DND-41 (cell line): ENCODE results near the gene MIA2.
"Not testable (repeated sequence)": the region's sequence is repeated elsewhere in the genome, so short reads cannot be mapped to it uniquely, and the experiment has no call there.

Experiments used
- ATAC-seq: fragments of 200-7000 bp; cut with Tn5 transposase; 3 replicates; pipeline ENCODE4 v1.9.1; 2021; ENCODE audit warnings: low read depth; ENCODE audit not compliant: insufficient read depth
- DNase-seq: peaks from one replicate; pipeline ENCODE4 v3.0.0-alpha.2; 2020
- H2AFZ ChIP-seq: 2 replicates; pipeline ENCODE4 v1.6.0; 2012; ENCODE audit warnings: low read depth, low read length
- H3K27ac ChIP-seq: 2 replicates; pipeline ENCODE4 v1.5.1; 2012; ENCODE audit warnings: low read length, inconsistent platforms
- H3K27me3 ChIP-seq: fragments of 200-600 bp; sonication (generic); 2 replicates; pipeline ENCODE4 v1.6.0; 2012; ENCODE audit warnings: low read length, mild to moderate bottlenecking, inconsistent platforms; ENCODE audit not compliant: insufficient read depth, poor library complexity
- H3K36me3 ChIP-seq: 2 replicates; pipeline ENCODE4 v1.5.1; 2012; ENCODE audit warnings: low read length, inconsistent platforms; ENCODE audit not compliant: insufficient read depth
- H3K4me1 ChIP-seq: 2 replicates; pipeline ENCODE4 v1.5.1; 2012; ENCODE audit warnings: mild to moderate bottlenecking, low read length; ENCODE audit not compliant: insufficient read depth
- H3K4me2 ChIP-seq: 2 replicates; pipeline ENCODE4 v1.6.0; 2012; ENCODE audit warnings: mild to moderate bottlenecking, moderate library complexity, low read length, inconsistent platforms; ENCODE audit not compliant: insufficient read depth
- H3K4me3 ChIP-seq, 2 experiments: fragments of 200-600 bp in 1 of 2; shearing (Covaris generic) in 1 of 2; 2 replicates each; pipeline ENCODE4 v1.5.1; 2012 to 2016; ENCODE audit warnings: inconsistent platforms in 2 of 2, low read length in 2 of 2, mild to moderate bottlenecking in 2 of 2, low read depth in 1 of 2, moderate library complexity in 1 of 2
- H3K79me2 ChIP-seq: 2 replicates; pipeline ENCODE4 v1.6.0; 2012; ENCODE audit warnings: low read length, inconsistent platforms; ENCODE audit not compliant: insufficient read depth
- H3K9ac ChIP-seq: 2 replicates; pipeline ENCODE4 v1.6.0; 2012; ENCODE audit warnings: low read depth, mild to moderate bottlenecking, inconsistent platforms, low read length, moderate library complexity
- H3K9me3 ChIP-seq: 2 replicates; pipeline ENCODE4 v1.5.1; 2012; ENCODE audit warnings: low read length, moderate library complexity, mild to moderate bottlenecking, inconsistent platforms; ENCODE audit not compliant: insufficient read depth, severe bottlenecking
- H4K20me1 ChIP-seq: 2 replicates; pipeline ENCODE4 v1.6.0; 2012; ENCODE audit warnings: low read length; ENCODE audit not compliant: insufficient read depth
- EZH2 ChIP-seq: IDR thresholded peaks from 3 replicates; pipeline ENCODE4 v1.6.1; 2012; ENCODE audit warnings: borderline replicate concordance, low read depth, mild to moderate bottlenecking, moderate library complexity, low read length, inconsistent platforms; ENCODE audit not compliant: severe bottlenecking
- TF ChIP-seq, protein P1 (sequence below): IDR thresholded peaks from 2 replicates; pipeline ENCODE4 v1.5.1; 2012; ENCODE audit warnings: borderline replicate concordance, low read length, moderate library complexity, mild to moderate bottlenecking; ENCODE audit not compliant: poor library complexity, severe bottlenecking; ENCODE audit errors: extremely low read depth

MIA2 gene

DNA sequence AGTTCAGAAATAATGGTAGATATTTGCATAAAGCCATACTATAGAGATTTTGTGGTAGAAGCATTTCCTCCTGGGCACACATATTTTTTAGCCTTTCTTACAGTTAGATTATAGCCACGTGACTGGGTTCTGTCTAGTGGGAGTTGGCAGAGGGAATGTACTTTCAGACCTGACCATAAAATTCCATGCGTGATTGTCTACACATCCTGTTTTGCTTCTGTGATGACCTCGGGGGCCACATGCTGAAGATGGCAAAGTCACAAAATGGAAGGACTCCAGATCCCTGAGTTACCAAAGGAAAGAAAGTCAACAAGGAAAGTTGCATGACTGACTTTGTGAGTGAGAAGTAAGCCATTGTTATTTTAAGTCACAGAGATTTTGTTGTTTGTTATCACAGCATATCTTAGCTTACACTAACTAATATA, 14.6 kb upstream of the MIA2 start:
- Histone ChIP-seq H3K27ac (no peak overlapping the region), H3K4me2 (no peak overlapping the region), H3K4me1 (no peaks in the 10 kb centered on the region), H4K20me1 (no peaks in the 10 kb centered on the region), H3K9me3 (no peaks in the 10 kb centered on the region), H3K4me3 (no peak overlapping the region), H2AFZ (no peak overlapping the region), H3K36me3 (no peaks in the 10 kb centered on the region), H3K9ac (no peak overlapping the region), H3K27me3 (no peaks in the 10 kb centered on the region), H3K79me2 (no peaks in the 10 kb centered on the region)
- ATAC-seq = no peak
- TF ChIP-seq, protein P1, sequence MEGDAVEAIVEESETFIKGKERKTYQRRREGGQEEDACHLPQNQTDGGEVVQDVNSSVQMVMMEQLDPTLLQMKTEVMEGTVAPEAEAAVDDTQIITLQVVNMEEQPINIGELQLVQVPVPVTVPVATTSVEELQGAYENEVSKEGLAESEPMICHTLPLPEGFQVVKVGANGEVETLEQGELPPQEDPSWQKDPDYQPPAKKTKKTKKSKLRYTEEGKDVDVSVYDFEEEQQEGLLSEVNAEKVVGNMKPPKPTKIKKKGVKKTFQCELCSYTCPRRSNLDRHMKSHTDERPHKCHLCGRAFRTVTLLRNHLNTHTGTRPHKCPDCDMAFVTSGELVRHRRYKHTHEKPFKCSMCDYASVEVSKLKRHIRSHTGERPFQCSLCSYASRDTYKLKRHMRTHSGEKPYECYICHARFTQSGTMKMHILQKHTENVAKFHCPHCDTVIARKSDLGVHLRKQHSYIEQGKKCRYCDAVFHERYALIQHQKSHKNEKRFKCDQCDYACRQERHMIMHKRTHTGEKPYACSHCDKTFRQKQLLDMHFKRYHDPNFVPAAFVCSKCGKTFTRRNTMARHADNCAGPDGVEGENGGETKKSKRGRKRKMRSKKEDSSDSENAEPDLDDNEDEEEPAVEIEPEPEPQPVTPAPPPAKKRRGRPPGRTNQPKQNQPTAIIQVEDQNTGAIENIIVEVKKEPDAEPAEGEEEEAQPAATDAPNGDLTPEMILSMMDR = no peak
- TF ChIP-seq EZH2 = no peak
- DNase-seq = no peak

DNA sequence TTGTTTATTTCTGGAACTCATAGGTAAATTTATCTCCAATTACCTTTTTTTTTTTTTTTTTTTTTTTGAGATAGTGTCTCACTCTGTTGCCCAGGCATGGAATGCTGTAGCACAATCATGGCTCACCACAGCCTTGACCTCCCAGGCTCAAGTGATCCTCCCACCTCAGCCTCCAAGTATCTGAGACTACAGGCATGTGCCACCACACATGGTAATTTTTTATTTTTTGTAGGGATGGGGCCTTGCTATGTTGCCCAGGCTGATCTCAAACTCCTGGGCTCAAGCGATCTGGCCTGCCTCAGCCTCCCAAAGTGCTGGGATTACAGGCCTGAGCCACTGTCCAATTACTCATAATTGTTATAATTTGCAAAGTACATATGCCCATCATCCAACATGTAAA, 13.2 kb upstream of the MIA2 start:
- H2AFZ ChIP-seq, H3K27me3 ChIP-seq, H3K79me2 ChIP-seq, H3K4me1 ChIP-seq, H3K9me3 ChIP-seq, H3K4me3 ChIP-seq, H3K4me2 ChIP-seq, H3K27ac ChIP-seq, ATAC-seq, H4K20me1 ChIP-seq, H3K36me3 ChIP-seq, H3K9ac ChIP-seq, DNase-seq: not testable (repeated sequence)

DNA sequence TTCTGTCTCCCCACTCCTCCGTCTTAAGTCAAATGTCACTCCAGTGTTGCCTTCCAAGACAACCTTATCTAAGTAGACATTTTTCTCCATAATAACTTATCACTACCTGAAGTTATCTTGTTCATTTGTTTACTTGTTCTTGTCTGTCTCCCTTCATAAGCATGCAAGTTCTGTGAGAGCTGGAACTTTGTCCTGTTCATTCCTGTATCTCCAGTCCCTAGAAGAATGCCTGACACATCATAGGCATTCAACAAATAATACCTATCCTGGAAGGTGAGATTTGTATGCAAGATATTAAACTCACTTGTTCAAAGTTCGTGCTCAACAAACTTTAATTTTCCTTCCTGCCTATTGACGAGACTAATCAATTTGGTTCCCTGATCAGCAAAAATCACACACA, 5.7 kb upstream of the MIA2 start:
- Histone ChIP-seq H3K79me2 (no peaks in the 10 kb centered on the region), H3K27ac (no peak overlapping the region), H2AFZ (no peak overlapping the region), H3K4me3 (no peak overlapping the region), H3K4me1 (no peaks in the 10 kb centered on the region), H3K9ac (no peak overlapping the region), H3K4me2 (no peak overlapping the region), H3K9me3 (no peaks in the 10 kb centered on the region), H4K20me1 (no peaks in the 10 kb centered on the region), H3K36me3 (no peaks in the 10 kb centered on the region), H3K27me3 (no peaks in the 10 kb centered on the region)
- ATAC-seq (no peak), DNase-seq (no peak)
- TF ChIP-seq EZH2 = no peak
- TF ChIP-seq, protein P1 = no peak

DNA sequence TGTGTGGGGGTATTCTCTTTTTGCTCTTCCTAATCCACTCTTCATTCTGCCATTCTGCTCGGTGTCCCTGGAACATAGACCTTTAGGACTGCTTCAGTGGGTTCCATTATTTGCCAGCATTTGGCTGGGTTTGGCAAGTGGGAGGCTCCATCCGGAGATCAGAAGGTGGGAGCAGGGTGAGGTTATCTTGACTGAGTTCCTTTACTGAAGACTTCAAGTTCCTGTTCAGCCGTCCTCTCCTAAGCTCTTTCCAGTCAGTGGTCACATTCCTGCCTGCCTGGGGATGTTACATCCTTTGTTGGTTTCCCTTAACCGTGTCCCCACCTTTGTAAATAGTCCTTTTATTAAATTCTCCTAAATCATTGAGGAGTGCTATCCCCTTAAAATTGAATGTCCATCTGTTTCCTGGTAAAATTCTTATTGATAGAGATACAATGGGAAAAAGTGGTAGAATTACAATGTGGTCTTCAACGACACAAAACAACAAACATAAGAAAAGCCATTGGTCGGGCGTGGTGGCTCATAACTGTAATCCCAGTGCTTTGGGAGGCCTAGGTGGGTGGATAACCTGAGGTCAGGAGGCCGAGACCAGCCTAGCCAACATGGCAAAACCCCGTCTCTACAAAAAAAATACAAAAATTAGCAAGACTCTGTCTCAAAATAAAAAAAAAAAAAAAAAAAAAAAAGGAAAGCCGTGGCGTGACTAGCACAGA, 5.0 kb upstream of the MIA2 start:
- DNase-seq (no peak), ATAC-seq (no peak)
- H3K4me1 ChIP-seq = no peaks in the 10 kb centered on the region
- no peak for TF ChIP-seq EZH2
- TF ChIP-seq, protein P1 = no peak
- H3K9me3 ChIP-seq = no peaks in the 10 kb centered on the region
- H3K4me3 ChIP-seq = no peak overlapping the region
- H3K27ac ChIP-seq = no peak overlapping the region
- H3K36me3 ChIP-seq = no peaks in the 10 kb centered on the region
- no peaks in the 10 kb centered on the region for H3K27me3 ChIP-seq
- no peak overlapping the region for H3K9ac ChIP-seq
- no peak overlapping the region for H3K4me2 ChIP-seq
- no peak overlapping the region for H2AFZ ChIP-seq
- H4K20me1 ChIP-seq = no peaks in the 10 kb centered on the region
- H3K79me2 ChIP-seq = no peaks in the 10 kb centered on the region
